ENCODE data around the gene MYO1G.
"Not testable (repeated sequence)": the region's sequence is repeated elsewhere in the genome, so short reads cannot be mapped to it uniquely, and the experiment has no call there.

The MYO1G gene

GRCh38 chr7:44935583-44935982, 43.2 kb downstream of the MYO1G start:
- ChIA-PET POLR2A (interaction anchor here (0.6 kb wide), 1 partner anchor 64 kb away, joined by 5 read pairs; no protein-coding TSS in a partner anchor), CTCF (interaction anchor here (1.0 to 1.6 kb wide), 3 partner anchors 30 to 353 kb away, joined by 3 read pairs; no protein-coding TSS in a partner anchor)
- DNase-seq (ENCODE audit: extremely low spot score): no peak
- TF ChIP-seq CTCF (IDR thresholded peaks at IDR 0.05; ENCODE audit: control extremely low read depth, extremely low read depth, low read depth, missing control alignments): no peak

- POLR2A ChIA-PET: no interaction called here
- DNase-seq (ENCODE audit: extremely low spot score): no peak
- TF ChIP-seq CTCF (IDR thresholded peaks at IDR 0.05; ENCODE audit: control extremely low read depth, extremely low read depth, low read depth, missing control alignments): no peak
- CTCF ChIA-PET: interaction anchor here (0.9 to 1.6 kb wide), 3 partner anchors 13 to 352 kb away, joined by 3 read pairs; no protein-coding TSS in a partner anchor
These were observed 43.8 kb downstream of the MYO1G start for GRCh38 chr7:44935016-44935415.

- DNase-seq (ENCODE audit: extremely low spot score); POLR2A ChIA-PET: not testable (repeated sequence)
- CTCF ChIA-PET: interaction anchor here (0.9 kb wide), 1 partner anchor 13 kb away, joined by 3 read pairs; no protein-coding TSS in a partner anchor
These were observed 44.3 kb downstream of the MYO1G start for GRCh38 chr7:44934510-44934909.

- TF ChIP-seq CTCF (IDR thresholded peaks at IDR 0.05; ENCODE audit: control extremely low read depth, extremely low read depth, low read depth, missing control alignments): no peak
- no peak for DNase-seq (ENCODE audit: extremely low spot score)
- ChIA-PET CTCF (interaction anchor here (1.4 kb wide), 2 partner anchors 82 to 205 kb away, joined by 3 to 6 read pairs; no protein-coding TSS in a partner anchor), POLR2A (no interaction called here)
These were observed 47.9 kb downstream of the MYO1G start for GRCh38 chr7:44930921-44931320.

GRCh38 chr7:44922351-44922694, 56.5 kb downstream of the MYO1G start:
- TF ChIP-seq CTCF (IDR thresholded peaks at IDR 0.05; ENCODE audit: control extremely low read depth, extremely low read depth, low read depth, missing control alignments): no peak
- DNase-seq (ENCODE audit: extremely low spot score): no peak
- ChIA-PET CTCF (interaction anchor here (0.6 to 12.2 kb wide), 18 partner anchors 9 to 340 kb away, joined by 3 to 158 read pairs (median 4); partner anchors contain the start of genes H2AZ2 and TMED4), POLR2A (no interaction called here)

- CTCF ChIA-PET: interaction anchor here (0.6 to 12.2 kb wide), 20 partner anchors 9 to 356 kb away, joined by 3 to 158 read pairs (median 4); partner anchors contain the start of genes H2AZ2 and TMED4
- POLR2A ChIA-PET: no interaction called here
- DNase-seq (ENCODE audit: extremely low spot score): peak; percentile 87
- TF ChIP-seq CTCF (IDR thresholded peaks at IDR 0.05; ENCODE audit: control extremely low read depth, extremely low read depth, low read depth, missing control alignments): peak; percentile 96
These were observed 57.0 kb downstream of the MYO1G start for GRCh38 chr7:44921607-44922350.

GRCh38 chr7:44920119-44920518, 58.7 kb downstream of the MYO1G start:
- no peak for DNase-seq (ENCODE audit: extremely low spot score)
- CTCF ChIA-PET: interaction anchor here (0.6 to 12.2 kb wide), 18 partner anchors 9 to 355 kb away, joined by 3 to 158 read pairs (median 4); partner anchors contain the start of gene H2AZ2
- POLR2A ChIA-PET: no interaction called here
- no peak for TF ChIP-seq CTCF (IDR thresholded peaks at IDR 0.05; ENCODE audit: control extremely low read depth, extremely low read depth, low read depth, missing control alignments)

Measured in GM10248 (cell line).